Fibroblast of lung (primary cell): Measurements from ENCODE around the gene MAPKAPK2. TPM values are rescaled to one million over a fixed set of nuclear protein-coding genes. Genes with fewer than 3 reads are reported as not detected.

Experiments
- DNase-seq, 2 donors: peaks; one replicate each; pipeline versions ENCODE4 v3.0.0 to v3.0.0-alpha.2; 2010; ENCODE audit warnings: low read depth in 2 of 2
- H2AFZ ChIP-seq: 2 replicates; pipeline ENCODE4 v1.5.1; 2012; ENCODE audit warnings: low read length, control low read depth, inconsistent platforms
- H3K27ac ChIP-seq: 2 replicates; pipeline ENCODE4 v1.5.1; 2011; ENCODE audit warnings: low read length, control low read depth; ENCODE audit not compliant: insufficient read depth
- H3K27me3 ChIP-seq: 2 replicates; pipeline ENCODE4 v1.5.1; 2011; ENCODE audit warnings: mild to moderate bottlenecking, low read length; ENCODE audit not compliant: control insufficient read depth, insufficient read depth
- H3K36me3 ChIP-seq: 2 replicates; pipeline ENCODE4 v1.5.1; 2011; ENCODE audit warnings: low read length; ENCODE audit not compliant: control insufficient read depth, insufficient read depth
- H3K4me1 ChIP-seq: 2 replicates; pipeline ENCODE4 v1.5.1; 2011; ENCODE audit warnings: low read length; ENCODE audit not compliant: control insufficient read depth, insufficient read depth; ENCODE audit errors: extremely low read depth
- H3K4me2 ChIP-seq: 2 replicates; pipeline ENCODE4 v1.5.1; 2011; ENCODE audit warnings: low read length, control low read depth; ENCODE audit not compliant: insufficient read depth; ENCODE audit errors: extremely low read depth
- H3K4me3 ChIP-seq, 4 experiments: fragments of 200-600 bp in 1 of 4; sonication (generic) in 1 of 4; replicated peaks in 1 of 4; 2 replicates each; pipeline ENCODE4 v1.5.1; 2011 to 2016; ENCODE audit warnings: low read length in 4 of 4, low read depth in 3 of 4, mild to moderate bottlenecking in 3 of 4, control low read depth in 2 of 4, inconsistent platforms in 1 of 4, mixed read lengths in 1 of 4; ENCODE audit not compliant: insufficient read depth in 1 of 4; ENCODE audit errors: control extremely low read depth in 1 of 4
- H3K79me2 ChIP-seq: 2 replicates; pipeline ENCODE4 v1.5.1; 2012; ENCODE audit warnings: mild to moderate bottlenecking, low read length, inconsistent platforms; ENCODE audit not compliant: control insufficient read depth, insufficient read depth
- H3K9ac ChIP-seq: 2 replicates; pipeline ENCODE4 v1.5.1; 2011; ENCODE audit warnings: mild to moderate bottlenecking, low read length, control low read depth; ENCODE audit not compliant: insufficient read depth
- H3K9me3 ChIP-seq: 2 replicates; pipeline ENCODE4 v1.5.1; 2012; ENCODE audit warnings: low read depth, low read length; ENCODE audit not compliant: control insufficient read depth, insufficient read depth
- H4K20me1 ChIP-seq: 2 replicates; pipeline ENCODE4 v1.5.1; 2011; ENCODE audit warnings: low read length; ENCODE audit not compliant: control insufficient read depth, insufficient read depth; ENCODE audit errors: extremely low read depth
- EZH2 ChIP-seq: IDR thresholded peaks from 2 replicates; pipeline ENCODE4 v1.5.1; 2012; ENCODE audit warnings: low read length, control low read depth, mild to moderate bottlenecking; ENCODE audit errors: missing control alignments
- polyA plus RNA-seq, 2 donors: library from polyadenylated mRNA; depleted of rRNA in 1 of 2; stranded (reverse) in 1 of 2; unstranded in 1 of 2; fragments of >200 nt; gene quantifications; 2 replicates each; pipeline ENCODE4 v1.2.1, GENCODE V29; 2011 to 2012; ENCODE audit warnings: missing spikeins in 1 of 2
- total RNA-seq: library from RNA; depleted of rRNA; stranded (reverse); fragments of >200 nt; gene quantifications from 2 replicates; pipeline ENCODE4 v1.2.1, GENCODE V29; 2014
- TF ChIP-seq, protein P1 (sequence below), 2 donors: IDR thresholded peaks in 1 of 2; conservative IDR thresholded peaks in 1 of 2; 1 replicate in 1 of 2; 2 replicates in 1 of 2; pipeline ENCODE4 v1.5.1; 2011 to 2012; ENCODE audit warnings: low read length in 2 of 2, control low read depth in 1 of 2, inconsistent platforms in 1 of 2, low read depth in 1 of 2, mild to moderate bottlenecking in 1 of 2

MAPKAPK2 gene
- total and polyA plus RNA-seq, 2 donors (not counting 1 experiment from before 2014, with no cell fraction given): 51.9 to 85.7 TPM

DNA sequence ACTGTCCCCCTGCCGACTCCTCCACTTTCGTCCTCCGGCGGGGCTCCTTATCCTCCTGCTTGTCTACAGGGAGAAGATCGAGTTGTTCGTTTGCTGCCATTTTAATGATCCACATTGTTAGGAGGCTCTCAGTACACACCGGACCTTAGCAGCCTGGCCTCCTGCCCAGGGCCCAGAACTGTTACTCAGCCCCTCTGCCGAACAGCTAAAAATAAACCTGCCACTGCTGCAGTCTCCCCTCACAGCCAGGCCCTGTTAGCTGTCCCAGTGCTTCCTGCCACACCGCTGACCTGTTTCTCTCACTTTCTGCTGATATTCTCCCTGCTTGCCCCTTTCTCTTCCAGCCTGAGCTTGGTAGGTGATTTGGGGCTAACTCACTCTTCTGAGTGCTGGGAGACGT, 8.3 kb downstream of the MAPKAPK2 start:
- Histone ChIP-seq H3K27ac (peak overlapping the region; percentile 79), H3K9ac (peak overlapping the region; percentile 36), H3K4me1 (peaks cover 50% of the 10 kb centered on the region), H3K36me3 (peaks cover 5% of the 10 kb centered on the region), H3K79me2 (peaks cover 99% of the 10 kb centered on the region), H4K20me1 (peaks cover 5% of the 10 kb centered on the region), H3K9me3 (no peaks in the 10 kb centered on the region), H3K4me2 (peak overlapping the region; percentile 84), H3K4me3 (peak overlapping the region in 1 of 4 experiments; percentile 28), H3K27me3 (no peaks in the 10 kb centered on the region), H2AFZ (no peak overlapping the region)
- TF ChIP-seq, protein P1, sequence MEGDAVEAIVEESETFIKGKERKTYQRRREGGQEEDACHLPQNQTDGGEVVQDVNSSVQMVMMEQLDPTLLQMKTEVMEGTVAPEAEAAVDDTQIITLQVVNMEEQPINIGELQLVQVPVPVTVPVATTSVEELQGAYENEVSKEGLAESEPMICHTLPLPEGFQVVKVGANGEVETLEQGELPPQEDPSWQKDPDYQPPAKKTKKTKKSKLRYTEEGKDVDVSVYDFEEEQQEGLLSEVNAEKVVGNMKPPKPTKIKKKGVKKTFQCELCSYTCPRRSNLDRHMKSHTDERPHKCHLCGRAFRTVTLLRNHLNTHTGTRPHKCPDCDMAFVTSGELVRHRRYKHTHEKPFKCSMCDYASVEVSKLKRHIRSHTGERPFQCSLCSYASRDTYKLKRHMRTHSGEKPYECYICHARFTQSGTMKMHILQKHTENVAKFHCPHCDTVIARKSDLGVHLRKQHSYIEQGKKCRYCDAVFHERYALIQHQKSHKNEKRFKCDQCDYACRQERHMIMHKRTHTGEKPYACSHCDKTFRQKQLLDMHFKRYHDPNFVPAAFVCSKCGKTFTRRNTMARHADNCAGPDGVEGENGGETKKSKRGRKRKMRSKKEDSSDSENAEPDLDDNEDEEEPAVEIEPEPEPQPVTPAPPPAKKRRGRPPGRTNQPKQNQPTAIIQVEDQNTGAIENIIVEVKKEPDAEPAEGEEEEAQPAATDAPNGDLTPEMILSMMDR (conservative IDR thresholded peaks at IDR 0.05 in 1 of 2, IDR thresholded peaks at IDR 0.05 in 1 of 2; ENCODE audit: low read depth in 1 of 2, low read length in 2 of 2): no peak
- peak; percentile 74 to 91 for DNase-seq

DNA sequence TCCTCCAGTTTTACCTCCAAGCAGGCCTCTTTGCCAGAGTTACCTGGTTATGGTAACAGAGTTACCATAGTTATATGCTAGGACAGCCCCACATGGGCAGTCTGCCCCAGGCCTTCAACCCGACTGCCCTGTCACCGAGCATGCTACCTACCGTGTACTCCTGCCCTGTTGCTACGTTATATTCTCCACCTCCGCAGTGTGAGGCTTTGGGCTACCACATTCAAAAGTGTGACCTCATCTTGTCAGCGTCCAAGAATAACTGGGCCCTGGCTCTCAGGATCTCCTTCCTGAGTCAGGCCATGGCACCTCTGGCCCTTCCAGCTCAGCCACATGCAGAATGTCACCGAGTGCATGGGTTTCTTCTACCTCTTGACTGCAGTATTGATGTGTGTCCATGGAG, 8.9 kb downstream of the MAPKAPK2 start:
- H3K27ac ChIP-seq: peak overlapping the region; percentile 79
- H3K9me3 ChIP-seq: no peaks in the 10 kb centered on the region
- H3K4me3 ChIP-seq: peak overlapping the region in 1 of 4 experiments; percentile 28
- H3K4me2 ChIP-seq: peak overlapping the region; percentile 53
- TF ChIP-seq, protein P1 (conservative IDR thresholded peaks at IDR 0.05 in 1 of 2, IDR thresholded peaks at IDR 0.05 in 1 of 2; ENCODE audit: low read depth in 1 of 2, low read length in 2 of 2): no peak
- no peak for TF ChIP-seq EZH2
- peaks cover 5% of the 10 kb centered on the region for H4K20me1 ChIP-seq
- H3K9ac ChIP-seq: peak overlapping the region; percentile 10
- H3K4me1 ChIP-seq: peaks cover 46% of the 10 kb centered on the region
- peaks cover 99% of the 10 kb centered on the region for H3K79me2 ChIP-seq
- H2AFZ ChIP-seq: no peak overlapping the region
- H3K27me3 ChIP-seq: no peaks in the 10 kb centered on the region
- peaks cover 5% of the 10 kb centered on the region for H3K36me3 ChIP-seq
- DNase-seq: peak; percentile 31 to 86

DNA sequence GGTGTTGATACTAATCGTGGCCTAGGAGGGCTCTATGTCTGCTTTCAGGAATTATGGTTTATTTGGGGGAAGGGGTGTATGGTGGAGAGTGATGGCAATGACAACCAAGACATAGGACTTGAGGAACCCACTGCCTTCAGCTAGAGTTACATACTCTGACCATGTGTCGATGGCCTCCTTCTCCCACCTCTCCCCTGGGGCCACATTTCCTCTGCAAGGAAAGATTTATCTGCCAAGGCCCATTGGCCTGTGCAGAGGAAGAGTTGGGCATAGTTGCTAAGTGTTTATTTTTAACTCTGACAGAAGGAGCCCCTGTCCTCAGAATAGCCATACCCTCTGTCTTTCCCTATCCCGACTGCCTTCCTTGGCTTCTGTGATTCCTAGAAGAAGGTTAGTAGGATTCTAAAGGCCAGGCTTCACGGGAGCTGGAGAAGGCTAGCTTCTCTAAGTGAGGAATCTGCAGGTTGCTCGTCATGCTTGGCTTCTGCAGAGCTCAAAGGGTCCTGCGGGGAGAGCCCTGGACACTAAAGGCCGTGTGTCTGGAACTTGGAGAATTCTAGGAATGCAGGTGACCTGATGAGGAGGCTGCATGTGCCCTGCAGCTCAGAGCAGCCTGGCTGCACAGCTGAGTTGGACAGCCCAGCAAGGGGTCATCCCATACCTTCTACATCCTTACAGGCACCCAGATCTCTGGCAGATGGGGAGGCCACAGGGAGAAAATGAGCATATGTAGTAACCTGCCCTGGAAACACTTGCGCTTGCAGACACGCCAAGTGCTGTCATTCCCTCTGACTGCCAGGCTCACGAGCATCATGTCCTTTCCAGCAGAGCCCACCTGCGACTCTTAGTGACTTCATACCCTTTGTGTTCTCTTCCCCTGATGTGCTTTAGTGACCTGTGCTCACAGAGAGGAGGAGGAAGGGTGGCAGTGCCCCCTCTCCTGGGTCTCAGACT, 9.7 kb downstream of the MAPKAPK2 start:
- no peak for TF ChIP-seq EZH2
- TF ChIP-seq, protein P1 (conservative IDR thresholded peaks at IDR 0.05 in 1 of 2, IDR thresholded peaks at IDR 0.05 in 1 of 2; ENCODE audit: low read depth in 1 of 2, low read length in 2 of 2): no peak
- Histone ChIP-seq H3K27me3 (no peaks in the 10 kb centered on the region), H3K9me3 (no peaks in the 10 kb centered on the region), H3K9ac (no peak overlapping the region), H4K20me1 (peaks cover 5% of the 10 kb centered on the region), H3K4me1 (peaks cover 48% of the 10 kb centered on the region), H3K27ac (no peak overlapping the region), H2AFZ (no peak overlapping the region), H3K4me3 (no peak overlapping the region), H3K36me3 (peaks cover 5% of the 10 kb centered on the region), H3K79me2 (peaks cover 99% of the 10 kb centered on the region), H3K4me2 (no peak overlapping the region)
- DNase-seq: no peak
